Erythroblast (primary cell): ENCODE measurements around the gene CCNB1.

ENCODE experiments used
- GATA1 ChIP-seq: IDR thresholded peaks from 2 replicates; pipeline ENCODE4 v1.6.1; 2011; ENCODE audit warnings: low read depth, mild to moderate bottlenecking, control low read depth, low read length, moderate library complexity
- POLR2A ChIP-seq: IDR thresholded peaks from 2 replicates; pipeline ENCODE4 v1.6.1; 2011; ENCODE audit warnings: mild to moderate bottlenecking, low read length

DNA sequence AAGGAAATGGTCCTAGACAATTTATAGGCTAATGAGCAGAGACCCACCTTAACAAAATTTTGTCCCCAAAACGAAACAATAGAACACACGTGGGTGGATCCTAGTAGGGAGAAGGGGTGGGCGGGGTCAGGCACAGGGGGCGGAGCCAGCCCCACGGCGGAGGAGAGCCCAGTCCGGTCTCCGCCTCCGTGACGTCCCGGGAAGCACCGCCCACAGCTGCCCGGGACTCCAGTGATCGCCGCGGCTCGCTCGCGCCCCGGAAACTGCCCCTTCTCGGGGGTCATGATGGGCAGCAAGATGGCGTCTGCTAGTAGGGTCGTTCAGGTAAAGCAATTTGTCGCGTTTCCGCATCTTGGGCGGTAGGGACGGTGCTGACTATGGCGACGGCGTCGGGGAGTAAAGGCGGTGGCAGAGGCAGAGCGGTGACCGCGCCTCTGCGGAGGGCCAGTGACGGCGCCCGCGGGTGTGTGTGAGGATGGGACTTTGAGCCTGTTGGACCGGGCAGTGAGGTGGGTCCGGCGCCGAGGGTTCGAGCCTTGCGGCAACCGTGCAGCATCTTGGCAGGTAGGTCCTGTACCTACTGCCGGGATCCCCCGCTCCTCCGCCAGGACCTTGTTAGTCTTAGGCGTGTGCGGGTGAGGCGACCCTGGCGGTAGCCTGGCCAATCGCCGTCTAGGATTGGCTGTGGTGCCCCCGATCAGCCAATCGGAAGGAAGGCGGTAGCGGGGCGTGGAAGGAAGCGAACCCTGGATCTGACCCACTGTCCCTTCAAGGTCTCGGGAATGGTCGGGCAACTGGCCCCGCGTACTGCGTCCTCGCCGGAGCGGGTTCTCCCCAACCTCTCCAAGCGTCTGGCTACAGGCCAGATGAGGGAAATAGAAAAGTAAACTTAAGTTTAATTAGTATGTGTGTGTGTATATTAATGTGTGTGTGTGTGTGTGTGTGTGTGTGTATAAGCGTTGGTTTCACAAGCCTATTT is 50.9 kb downstream of the CCNB1 start:
- TF ChIP-seq POLR2A: peak; percentile 93
- no peak for TF ChIP-seq GATA1
